Measurements from ENCODE around the gene ACVR1B. TPM values are rescaled to one million over a fixed set of nuclear protein-coding genes. Genes with fewer than 3 reads are reported as not detected.

ACVR1B gene
- total RNA-seq, 1 donor = 17.1 TPM

DNA sequence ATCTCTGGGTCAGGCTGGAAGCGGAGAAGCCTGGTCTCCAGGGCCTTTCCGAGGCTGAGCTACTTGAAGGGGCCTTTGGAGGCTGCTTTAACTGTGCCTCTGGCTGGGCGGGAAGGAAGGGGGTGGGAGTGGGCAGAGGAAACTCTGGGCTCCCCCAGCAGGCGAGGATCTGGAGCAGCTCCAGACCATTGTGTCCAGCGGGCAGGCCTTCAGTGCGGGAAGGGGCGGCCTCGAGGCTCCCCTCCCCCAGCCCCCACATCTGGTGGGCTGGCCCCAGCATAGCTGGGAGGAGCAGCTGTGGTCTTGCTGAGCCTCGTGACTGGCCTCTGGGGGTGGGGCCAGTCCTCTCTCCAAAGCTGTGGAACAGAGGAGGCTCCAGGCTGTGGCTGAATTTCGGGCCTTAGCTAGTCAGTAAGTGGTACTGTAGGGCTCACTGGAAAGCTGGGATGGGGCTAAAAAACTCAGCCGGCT is 58.7 kb downstream of the ACVR1B start:
- DNase-seq (ENCODE audit: low read depth) = peak; percentile 90
- peak overlapping the region; percentile 57 for H3K4me3 ChIP-seq (ENCODE audit: low read depth, low read length)
- TF ChIP-seq, protein P1, sequence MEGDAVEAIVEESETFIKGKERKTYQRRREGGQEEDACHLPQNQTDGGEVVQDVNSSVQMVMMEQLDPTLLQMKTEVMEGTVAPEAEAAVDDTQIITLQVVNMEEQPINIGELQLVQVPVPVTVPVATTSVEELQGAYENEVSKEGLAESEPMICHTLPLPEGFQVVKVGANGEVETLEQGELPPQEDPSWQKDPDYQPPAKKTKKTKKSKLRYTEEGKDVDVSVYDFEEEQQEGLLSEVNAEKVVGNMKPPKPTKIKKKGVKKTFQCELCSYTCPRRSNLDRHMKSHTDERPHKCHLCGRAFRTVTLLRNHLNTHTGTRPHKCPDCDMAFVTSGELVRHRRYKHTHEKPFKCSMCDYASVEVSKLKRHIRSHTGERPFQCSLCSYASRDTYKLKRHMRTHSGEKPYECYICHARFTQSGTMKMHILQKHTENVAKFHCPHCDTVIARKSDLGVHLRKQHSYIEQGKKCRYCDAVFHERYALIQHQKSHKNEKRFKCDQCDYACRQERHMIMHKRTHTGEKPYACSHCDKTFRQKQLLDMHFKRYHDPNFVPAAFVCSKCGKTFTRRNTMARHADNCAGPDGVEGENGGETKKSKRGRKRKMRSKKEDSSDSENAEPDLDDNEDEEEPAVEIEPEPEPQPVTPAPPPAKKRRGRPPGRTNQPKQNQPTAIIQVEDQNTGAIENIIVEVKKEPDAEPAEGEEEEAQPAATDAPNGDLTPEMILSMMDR (IDR thresholded peaks at IDR 0.05; ENCODE audit: insufficient read depth, low read length) = no peak

DNA sequence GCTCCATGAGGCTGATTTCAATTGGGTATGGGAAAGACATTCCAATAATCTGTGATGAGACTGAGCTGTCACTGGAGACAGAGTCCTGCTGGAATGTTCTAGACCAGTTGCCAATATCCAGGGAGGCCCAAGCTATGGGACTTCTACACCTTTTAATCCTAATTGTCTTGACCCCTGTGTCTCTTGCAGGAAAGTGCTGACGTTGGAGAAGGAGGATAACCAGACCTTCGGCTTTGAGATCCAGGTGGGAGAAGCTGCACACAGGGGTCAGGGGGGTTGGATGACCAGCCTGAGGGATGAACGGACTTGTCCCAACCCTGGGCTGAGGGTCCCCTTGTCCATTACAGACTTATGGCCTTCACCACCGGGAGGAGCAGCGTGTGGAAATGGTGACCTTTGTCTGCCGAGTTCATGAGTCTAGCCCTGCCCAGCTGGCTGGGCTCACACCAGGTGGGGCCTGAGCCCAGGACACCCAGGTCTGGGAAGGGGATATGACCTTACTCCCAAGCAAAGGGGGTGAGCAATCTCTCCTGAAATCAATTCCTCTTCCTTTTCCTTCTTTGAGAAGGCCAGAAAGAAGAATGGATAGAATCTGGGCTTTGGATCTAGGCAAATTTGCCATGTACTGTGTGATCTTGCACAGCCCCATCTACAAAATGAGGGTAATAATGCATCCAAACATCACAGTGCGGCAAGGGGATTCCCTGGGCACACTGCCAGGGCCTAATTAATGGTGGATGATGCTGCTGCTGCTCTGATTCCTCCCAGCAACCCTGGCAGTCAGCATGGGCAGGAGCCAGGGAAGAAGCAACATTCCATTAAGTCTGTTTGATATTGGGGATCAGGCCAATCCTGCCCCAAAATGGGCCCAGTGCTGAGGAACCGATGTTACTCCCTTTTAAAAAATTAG is 59.4 kb downstream of the ACVR1B start:
- DNase-seq (ENCODE audit: low read depth) = no peak
- peak overlapping the region; percentile 57 for H3K4me3 ChIP-seq (ENCODE audit: low read depth, low read length)
- TF ChIP-seq, protein P1 (IDR thresholded peaks at IDR 0.05; ENCODE audit: insufficient read depth, low read length) = no peak

DNA sequence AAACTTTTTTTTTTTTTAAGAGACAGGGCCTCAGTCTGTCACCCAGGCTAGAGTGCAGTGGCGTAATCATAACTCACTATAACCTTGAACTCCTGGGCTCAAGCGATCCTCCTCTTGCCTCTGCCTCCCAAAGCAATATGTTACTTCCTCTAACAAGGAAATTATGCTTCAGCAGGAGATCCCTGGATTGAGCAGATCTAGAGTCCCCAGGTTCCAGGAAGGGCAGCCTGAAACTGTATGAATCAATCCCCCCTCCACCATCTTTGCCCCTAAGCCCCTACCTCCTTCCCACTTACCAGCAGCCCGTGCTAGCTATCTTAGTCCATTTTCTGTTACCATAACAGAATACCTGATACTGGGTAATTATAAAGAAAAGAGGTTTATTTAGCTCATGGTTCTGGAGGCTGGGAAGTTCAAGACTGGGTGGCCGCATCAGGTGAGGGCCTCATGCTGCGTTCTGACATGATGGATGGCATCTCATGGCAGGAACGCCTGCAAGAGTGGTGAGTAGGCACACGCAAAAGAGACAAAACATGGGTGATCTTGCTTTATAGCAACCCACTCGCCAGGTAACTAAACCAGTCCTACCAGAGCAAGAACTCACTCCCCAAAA is 60.2 kb downstream of the ACVR1B start:
- TF ChIP-seq, protein P1 (IDR thresholded peaks at IDR 0.05; ENCODE audit: insufficient read depth, low read length) = no peak
- DNase-seq (ENCODE audit: low read depth) = no peak
- no peak overlapping the region for H3K4me3 ChIP-seq (ENCODE audit: low read depth, low read length)

DNA sequence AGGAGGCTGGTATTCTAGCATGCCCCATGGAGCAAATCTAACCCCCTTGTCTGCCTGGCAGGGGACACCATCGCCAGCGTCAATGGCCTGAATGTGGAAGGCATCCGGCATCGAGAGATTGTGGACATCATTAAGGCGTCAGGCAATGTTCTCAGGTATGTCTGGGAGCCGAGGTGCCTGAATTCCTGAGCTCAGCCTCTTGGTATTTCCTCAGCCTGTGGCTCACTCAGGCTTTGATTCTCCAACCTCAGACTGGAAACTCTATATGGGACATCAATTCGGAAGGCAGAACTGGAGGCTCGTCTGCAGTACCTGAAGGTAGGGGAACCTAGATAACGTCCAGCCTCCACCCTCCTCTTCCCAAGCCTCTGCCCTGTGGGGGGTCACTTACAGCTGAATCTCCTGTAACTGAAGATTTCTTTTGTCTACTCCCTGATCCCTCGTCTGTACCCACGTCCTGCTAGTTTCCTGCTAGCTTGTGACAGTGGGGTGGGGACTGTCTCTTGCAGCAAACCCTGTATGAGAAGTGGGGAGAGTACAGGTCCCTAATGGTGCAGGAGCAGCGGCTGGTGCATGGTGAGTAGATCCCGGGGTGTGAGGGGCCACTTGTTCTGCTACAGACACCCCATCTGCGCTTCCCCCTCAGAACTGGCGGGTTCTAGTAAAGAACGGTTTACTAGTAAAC is 62.3 kb downstream of the ACVR1B start:
- no peak overlapping the region for H3K4me3 ChIP-seq (ENCODE audit: low read depth, low read length)
- TF ChIP-seq, protein P1 (IDR thresholded peaks at IDR 0.05; ENCODE audit: insufficient read depth, low read length) = no peak
- DNase-seq (ENCODE audit: low read depth) = no peak

DNA sequence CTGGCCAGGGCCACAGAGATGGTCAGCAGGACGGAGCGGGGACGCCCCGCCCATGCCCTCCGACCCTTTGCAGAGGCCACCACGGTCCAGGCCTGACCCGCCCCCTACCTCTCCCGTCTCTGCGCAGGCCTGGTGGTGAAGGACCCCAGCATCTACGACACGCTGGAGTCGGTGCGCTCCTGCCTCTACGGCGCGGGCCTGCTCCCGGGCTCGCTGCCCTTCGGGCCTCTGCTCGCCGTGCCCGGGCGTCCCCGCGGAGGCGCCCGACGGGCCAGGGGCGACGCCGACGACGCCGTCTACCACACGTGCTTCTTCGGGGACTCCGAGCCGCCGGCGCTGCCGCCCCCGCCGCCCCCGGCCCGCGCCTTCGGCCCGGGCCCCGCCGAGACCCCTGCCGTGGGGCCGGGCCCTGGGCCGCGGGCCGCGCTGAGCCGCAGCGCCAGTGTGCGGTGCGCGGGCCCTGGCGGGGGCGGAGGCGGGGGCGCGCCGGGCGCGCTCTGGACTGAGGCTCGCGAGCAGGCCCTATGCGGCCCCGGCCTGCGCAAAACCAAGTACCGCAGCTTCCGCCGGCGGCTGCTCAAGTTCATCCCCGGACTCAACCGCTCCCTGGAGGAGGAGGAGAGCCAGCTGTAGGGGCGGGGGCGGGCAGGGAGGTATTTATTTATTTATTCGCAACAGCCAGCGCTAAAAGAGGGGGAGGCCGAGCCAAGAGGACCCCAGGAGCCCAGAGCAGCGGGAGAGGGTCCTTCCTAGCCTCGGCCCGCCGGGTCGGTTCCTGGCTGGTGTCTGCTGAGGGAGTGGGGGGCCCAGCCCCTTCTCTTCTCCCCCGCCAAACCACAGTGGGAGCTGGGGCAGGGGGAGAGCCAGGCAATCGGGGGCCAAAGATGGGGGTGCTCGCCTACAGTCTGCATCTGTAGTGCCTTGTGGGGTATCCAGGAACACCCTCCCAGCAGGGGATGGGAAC is 63.4 kb downstream of the ACVR1B start:
- TF ChIP-seq, protein P1 (IDR thresholded peaks at IDR 0.05; ENCODE audit: insufficient read depth, low read length) = no peak
- H3K4me3 ChIP-seq (ENCODE audit: low read depth, low read length) = no peak overlapping the region
- no peak for DNase-seq (ENCODE audit: low read depth)

Data from fibroblast of the aortic adventitia (primary cell).